HG03565 (cell line): Measurements from ENCODE around the gene RAB11FIP5.
"Not testable (repeated sequence)": the region's sequence is repeated elsewhere in the genome, so short reads cannot be mapped to it uniquely, and the experiment has no call there.

Experiments
- ATAC-seq: cut with Tn5 transposase; IDR thresholded peaks from one replicate; pipeline ENCODE4 v1.9.1; 2021; ENCODE audit warnings: mild to moderate bottlenecking, moderate library complexity; ENCODE audit not compliant: unreplicated experiment

RAB11FIP5 gene

DNA sequence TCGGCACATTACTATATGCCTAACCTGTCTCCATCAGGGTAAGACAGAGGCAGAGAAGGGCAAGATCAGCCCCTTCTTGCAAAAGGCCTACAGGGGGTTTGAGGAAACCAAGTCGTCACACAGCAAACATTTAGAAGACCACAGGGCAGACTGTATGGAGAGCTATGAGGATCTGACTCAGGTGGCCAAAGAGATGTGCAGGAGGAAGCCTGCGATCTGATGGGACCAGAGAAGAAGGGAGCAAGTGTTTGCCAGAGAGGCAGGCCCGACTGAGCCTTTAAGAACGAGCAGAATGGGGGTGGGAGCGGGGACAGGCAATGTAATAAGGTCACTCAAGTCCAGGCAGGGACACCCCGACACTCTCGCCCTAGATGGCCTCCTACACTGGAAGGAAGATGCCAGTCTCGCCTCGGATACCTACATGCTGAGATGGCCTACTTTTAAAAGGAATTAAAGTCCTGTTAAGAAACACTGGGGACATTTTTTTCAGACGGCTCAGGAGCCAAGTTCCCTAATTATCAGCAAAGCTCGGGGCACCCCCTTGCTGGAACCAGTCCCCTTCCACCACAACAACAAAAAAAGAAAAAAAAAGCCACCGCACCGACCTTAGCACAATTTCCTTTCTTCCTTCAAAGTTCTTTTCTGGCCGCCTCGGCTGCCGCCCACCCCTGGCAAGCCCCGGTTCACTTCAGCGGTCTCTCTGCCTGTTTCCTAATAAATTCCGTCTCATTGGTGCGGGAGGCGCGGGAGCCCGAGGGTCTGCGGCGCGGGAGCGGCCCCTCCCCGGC, 42.7 kb downstream of the RAB11FIP5 start:
- no peak for ATAC-seq

- ATAC-seq, result no peak
These were observed 43.5 kb downstream of the RAB11FIP5 start for GRCh38 chr2:73069041-73069854.

GRCh38 chr2:73068147-73068546, 44.6 kb downstream of the RAB11FIP5 start:
- ATAC-seq, result no peak

GRCh38 chr2:73067043-73067442, 45.7 kb downstream of the RAB11FIP5 start:
- no peak for ATAC-seq

- not testable (repeated sequence) for ATAC-seq
These were observed 47.7 kb downstream of the RAB11FIP5 start for GRCh38 chr2:73065070-73065469.

GRCh38 chr2:73063909-73064875, 48.6 kb downstream of the RAB11FIP5 start:
- ATAC-seq, result no peak

DNA sequence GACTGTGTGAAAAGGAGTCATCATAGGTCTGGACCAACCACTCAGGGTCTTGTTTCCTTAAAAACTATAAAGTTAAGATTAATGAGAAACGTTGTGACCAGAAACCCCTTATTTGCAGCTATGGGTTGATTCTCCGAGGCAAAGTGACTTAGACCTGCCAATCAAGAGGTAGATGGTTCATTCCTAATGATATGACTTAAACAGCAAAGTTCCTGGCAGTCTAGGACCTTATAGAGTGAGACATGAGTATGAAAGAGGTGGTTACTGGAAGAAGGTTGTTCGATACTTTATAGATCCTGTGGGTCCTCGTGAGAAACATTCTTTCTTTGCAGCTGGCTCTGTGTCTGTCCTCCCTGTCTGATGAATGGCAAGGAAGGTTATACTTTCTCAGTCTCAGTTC, 49.3 kb downstream of the RAB11FIP5 start:
- ATAC-seq, result no peak

GRCh38 chr2:73059106-73059505, 53.6 kb downstream of the RAB11FIP5 start:
- ATAC-seq, result no peak

GRCh38 chr2:73054980-73055379, 57.8 kb downstream of the RAB11FIP5 start:
- ATAC-seq, result no peak

DNA sequence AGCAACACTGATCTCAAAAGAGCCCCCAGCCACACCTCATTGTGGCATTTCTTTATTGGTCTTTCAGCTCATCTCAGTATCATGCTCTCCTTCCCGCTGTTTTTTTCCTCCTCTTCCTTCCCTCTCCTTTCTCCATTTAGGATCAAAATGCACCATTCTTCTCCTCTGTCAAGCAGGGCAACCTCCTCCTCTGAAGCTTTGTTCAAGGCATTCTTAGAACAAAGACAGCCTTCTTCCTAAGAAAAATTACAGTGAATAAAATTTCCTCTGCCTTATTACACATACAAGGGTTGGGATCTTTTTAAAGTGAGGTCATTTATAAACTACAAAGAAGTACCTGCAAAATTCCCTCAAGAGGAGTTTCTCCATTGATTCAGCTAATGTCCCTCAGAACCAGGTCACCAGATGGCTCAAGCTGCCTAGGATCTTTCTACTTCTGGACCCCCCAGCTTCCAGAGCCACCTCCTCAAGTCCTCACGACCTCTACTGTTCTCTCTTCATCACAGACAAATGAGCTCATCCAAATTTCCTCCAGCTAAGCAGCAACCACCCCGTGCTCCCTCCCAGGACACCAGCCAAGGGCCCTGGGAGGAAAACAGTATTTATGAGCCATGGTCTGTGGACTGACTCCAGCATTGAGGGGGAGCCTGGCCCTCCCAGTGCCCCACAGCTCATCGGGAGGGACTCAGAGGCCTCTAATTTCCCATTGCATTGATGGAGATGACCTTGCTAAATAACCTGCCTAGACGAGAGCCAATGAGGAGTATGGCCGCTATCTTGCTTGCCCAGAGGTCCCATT, 59.2 kb downstream of the RAB11FIP5 start:
- ATAC-seq, result no peak

GRCh38 chr2:73050121-73050545, 62.6 kb downstream of the RAB11FIP5 start:
- ATAC-seq, result no peak

- ATAC-seq, result no peak
These were observed 68.6 kb downstream of the RAB11FIP5 start for GRCh38 chr2:73043929-73044832.

DNA sequence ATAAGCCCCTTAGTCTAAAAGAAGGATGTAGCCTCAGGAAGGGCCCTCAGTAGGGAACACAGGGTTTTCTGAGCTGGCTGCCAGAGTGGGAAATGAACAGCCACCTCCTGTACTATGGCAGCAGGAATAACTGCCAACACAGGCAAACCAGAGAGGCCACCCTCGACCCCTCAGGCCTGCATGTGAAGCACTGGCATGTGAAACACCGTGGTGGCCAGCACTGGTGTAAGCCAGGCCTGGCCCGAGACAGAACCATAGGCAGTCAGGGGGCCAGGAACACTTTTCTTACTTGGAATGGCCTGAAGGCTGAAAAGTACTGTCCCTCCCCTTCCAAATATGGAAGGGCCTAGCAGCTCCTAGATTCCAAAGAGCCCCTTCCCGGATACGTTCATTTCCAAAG, 69.5 kb downstream of the RAB11FIP5 start:
- no peak for ATAC-seq

- ATAC-seq, result no peak
These were observed 74.7 kb downstream of the RAB11FIP5 start for GRCh38 chr2:73037947-73038585.

DNA sequence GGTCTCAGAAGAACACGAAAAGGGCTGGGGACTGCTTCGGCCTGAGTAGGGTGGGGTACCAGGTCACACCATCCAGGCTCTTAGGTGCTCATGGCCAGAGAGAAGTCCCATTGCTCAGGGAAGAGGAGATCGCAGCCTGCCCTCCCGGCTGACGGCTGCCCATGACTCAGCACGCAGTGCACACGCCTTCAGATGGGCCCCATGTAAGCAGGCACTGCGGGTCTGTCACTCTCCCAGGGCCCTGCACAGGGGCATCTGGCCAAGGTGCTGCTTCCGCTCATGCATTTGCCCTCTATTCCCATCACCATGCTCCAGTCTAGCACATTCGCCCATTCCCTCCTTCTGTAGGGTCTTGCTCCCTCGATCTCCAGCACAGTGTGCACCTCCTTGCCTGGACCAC, 76.0 kb downstream of the RAB11FIP5 start:
- no peak for ATAC-seq

DNA sequence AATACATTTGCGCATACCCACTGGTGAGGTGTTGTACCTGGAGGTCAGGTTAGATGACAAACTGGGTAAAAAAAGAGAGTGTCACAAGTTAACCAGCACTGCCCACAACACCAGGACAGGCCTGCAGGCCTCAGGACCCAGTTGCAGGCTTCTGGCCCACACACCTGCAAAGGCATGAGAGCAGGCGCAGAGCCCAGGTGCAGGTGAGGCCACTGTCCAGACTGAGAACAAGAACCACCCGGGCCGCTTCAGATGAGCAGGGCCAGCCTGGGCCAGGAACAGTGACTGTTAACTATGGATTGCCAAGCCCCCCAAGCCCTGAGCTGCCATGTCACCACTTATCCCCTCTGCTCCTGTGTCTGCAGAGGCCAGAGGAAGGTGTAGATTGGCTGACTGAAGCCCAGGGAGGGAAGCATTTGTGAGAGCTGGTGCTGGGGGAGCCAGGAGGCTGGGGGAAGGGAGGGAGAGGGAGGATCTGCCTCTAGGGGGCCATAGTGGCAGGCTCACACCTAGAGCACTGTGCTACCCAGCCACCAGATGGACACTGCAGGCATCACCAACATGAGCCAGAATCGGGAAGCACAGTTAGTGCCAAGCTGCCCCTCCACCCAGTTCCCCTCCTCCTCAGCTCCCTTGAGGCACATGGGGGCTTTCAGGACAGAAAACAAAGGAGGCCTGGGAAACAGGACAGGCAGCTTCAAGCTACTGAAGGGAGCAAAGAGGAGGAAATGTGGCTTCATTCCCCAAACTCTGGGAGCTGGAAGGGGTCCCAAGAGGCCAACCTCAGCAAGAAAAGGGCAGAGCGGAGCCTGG, 76.6 kb downstream of the RAB11FIP5 start:
- ATAC-seq, result no peak

- no peak for ATAC-seq
These were observed 77.9 kb downstream of the RAB11FIP5 start for GRCh38 chr2:73034661-73035375.
